ENCODE data around the gene C2orf92.

The C2orf92 gene

DNA sequence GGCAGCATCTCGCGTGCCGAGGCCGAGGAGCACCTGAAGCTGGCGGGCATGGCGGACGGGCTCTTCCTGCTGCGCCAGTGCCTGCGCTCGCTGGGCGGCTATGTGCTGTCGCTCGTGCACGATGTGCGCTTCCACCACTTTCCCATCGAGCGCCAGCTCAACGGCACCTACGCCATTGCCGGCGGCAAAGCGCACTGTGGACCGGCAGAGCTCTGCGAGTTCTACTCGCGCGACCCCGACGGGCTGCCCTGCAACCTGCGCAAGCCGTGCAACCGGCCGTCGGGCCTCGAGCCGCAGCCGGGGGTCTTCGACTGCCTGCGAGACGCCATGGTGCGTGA, 54.5 kb downstream of the C2orf92 start:
- Histone ChIP-seq H3K36me3 (ENCODE audit: control insufficient read depth, insufficient read depth, low read length) (no peaks in the 10 kb centered on the region), H3K27me3 (replicated peaks; ENCODE audit: control insufficient read depth, insufficient read depth, low read length) (no peaks in the 10 kb centered on the region), H3K4me3 (replicated peaks; ENCODE audit: low read depth, low read length) (no peak overlapping the region)
- TF ChIP-seq, protein P1, sequence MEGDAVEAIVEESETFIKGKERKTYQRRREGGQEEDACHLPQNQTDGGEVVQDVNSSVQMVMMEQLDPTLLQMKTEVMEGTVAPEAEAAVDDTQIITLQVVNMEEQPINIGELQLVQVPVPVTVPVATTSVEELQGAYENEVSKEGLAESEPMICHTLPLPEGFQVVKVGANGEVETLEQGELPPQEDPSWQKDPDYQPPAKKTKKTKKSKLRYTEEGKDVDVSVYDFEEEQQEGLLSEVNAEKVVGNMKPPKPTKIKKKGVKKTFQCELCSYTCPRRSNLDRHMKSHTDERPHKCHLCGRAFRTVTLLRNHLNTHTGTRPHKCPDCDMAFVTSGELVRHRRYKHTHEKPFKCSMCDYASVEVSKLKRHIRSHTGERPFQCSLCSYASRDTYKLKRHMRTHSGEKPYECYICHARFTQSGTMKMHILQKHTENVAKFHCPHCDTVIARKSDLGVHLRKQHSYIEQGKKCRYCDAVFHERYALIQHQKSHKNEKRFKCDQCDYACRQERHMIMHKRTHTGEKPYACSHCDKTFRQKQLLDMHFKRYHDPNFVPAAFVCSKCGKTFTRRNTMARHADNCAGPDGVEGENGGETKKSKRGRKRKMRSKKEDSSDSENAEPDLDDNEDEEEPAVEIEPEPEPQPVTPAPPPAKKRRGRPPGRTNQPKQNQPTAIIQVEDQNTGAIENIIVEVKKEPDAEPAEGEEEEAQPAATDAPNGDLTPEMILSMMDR (IDR thresholded peaks at IDR 0.05; ENCODE audit: insufficient read depth, low read length, poor library complexity, severe bottlenecking), result no peak
- no peak for DNase-seq (ENCODE audit: extremely low read depth, insufficient read length)

DNA sequence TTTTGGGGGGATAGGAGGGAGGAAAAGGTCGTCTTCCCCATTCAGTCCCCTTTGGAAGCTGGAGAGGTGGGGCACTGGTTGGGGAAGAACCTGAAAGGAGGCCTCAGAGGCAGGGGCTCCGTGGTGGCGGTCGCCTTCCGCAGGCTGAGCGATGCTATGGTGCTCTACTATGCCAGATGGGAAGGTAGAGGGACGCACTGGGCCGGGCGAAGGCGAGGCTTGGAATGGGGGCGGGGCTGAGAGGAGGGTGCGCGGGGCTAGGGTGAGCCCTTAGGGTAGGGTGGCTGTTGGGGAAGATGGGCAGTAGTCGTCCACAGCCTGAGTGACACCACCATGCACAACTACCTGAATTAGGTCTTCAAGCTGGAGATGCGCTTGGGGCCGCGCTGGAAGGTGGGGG, 55.0 kb downstream of the C2orf92 start:
- TF ChIP-seq, protein P1 (IDR thresholded peaks at IDR 0.05; ENCODE audit: insufficient read depth, low read length, poor library complexity, severe bottlenecking), result no peak
- no peak for DNase-seq (ENCODE audit: extremely low read depth, insufficient read length)
- Histone ChIP-seq H3K27me3 (replicated peaks; ENCODE audit: control insufficient read depth, insufficient read depth, low read length) (no peaks in the 10 kb centered on the region), H3K36me3 (ENCODE audit: control insufficient read depth, insufficient read depth, low read length) (no peaks in the 10 kb centered on the region), H3K4me3 (replicated peaks; ENCODE audit: low read depth, low read length) (no peak overlapping the region)

DNA sequence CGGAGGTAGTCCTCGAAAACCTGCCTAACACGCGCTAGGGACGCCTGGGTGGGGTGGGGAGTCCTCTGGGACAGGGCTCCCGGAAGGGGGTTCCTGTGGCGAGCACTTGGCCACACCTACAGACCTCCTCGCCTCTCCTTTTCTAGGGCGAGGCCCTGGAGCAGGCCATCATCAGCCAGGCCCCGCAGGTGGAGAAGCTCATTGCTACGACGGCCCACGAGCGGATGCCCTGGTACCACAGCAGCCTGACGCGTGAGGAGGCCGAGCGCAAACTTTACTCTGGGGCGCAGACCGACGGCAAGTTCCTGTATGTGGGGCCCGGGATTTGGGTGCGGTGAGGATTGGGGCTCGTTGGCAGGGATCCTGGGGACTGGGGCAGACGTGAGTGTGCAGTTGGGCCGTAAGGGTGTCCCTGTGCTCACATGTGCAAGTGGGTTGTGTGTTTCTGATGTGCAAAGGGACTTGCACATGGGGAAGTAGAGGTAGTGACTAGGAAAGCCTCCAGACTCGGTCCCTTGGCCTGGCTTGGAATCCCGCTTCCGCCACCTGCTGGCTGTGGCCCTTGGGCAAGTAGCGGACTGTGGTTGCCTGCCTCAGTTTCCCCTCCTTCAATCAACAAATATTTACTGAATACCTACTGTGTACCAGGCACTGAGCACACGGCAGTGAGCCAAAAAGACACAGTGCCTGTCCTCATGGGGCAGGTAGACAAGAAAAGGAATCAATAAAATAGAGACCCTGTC, 55.6 kb downstream of the C2orf92 start:
- no peak for DNase-seq (ENCODE audit: extremely low read depth, insufficient read length)
- Histone ChIP-seq H3K27me3 (replicated peaks; ENCODE audit: control insufficient read depth, insufficient read depth, low read length) (no peaks in the 10 kb centered on the region), H3K4me3 (replicated peaks; ENCODE audit: low read depth, low read length) (no peak overlapping the region), H3K36me3 (ENCODE audit: control insufficient read depth, insufficient read depth, low read length) (no peaks in the 10 kb centered on the region)
- TF ChIP-seq, protein P1 (IDR thresholded peaks at IDR 0.05; ENCODE audit: insufficient read depth, low read length, poor library complexity, severe bottlenecking), result no peak

DNA sequence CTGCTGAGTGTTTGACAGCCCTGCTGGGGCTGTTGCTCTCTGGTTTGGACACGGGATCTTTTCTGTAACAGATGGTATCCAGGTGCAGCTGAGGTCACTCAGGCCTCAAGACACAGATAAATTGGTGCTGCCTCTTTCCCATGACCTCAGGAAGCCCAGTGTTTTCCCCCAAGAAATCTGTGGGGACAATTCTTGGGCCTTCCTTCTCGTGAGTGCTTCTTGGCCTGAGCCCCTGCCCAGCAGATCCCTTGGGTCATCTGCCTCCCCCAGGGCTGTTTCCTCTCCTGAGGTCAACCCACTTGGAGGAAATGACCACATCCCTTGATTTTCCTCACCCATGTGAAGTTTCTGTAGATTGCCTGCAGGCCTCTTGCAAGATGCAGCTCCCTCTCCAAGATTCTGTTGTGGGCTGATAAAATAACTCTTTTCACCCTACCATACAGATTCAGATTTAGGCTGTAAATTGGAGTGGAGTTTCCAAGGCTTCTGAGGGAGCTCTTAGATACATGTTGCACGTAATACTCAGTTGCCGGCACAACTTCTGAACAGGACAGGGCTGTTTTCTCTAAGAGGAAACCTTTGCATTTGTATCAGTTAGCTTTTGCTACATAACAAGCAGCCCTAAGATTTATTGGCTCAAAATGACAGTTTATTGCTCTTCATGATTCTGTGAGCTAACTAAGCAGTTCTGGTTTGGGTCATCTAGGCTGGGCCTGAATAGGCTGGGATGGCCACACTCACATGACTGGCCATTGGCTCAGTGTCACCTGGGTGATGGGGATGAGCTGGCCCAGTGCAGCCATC, 57.0 kb downstream of the C2orf92 start:
- no peak for DNase-seq (ENCODE audit: extremely low read depth, insufficient read length)
- Histone ChIP-seq H3K36me3 (ENCODE audit: control insufficient read depth, insufficient read depth, low read length) (no peaks in the 10 kb centered on the region), H3K27me3 (replicated peaks; ENCODE audit: control insufficient read depth, insufficient read depth, low read length) (no peaks in the 10 kb centered on the region), H3K4me3 (replicated peaks; ENCODE audit: low read depth, low read length) (no peak overlapping the region)
- TF ChIP-seq, protein P1 (IDR thresholded peaks at IDR 0.05; ENCODE audit: insufficient read depth, low read length, poor library complexity, severe bottlenecking), result no peak

DNA sequence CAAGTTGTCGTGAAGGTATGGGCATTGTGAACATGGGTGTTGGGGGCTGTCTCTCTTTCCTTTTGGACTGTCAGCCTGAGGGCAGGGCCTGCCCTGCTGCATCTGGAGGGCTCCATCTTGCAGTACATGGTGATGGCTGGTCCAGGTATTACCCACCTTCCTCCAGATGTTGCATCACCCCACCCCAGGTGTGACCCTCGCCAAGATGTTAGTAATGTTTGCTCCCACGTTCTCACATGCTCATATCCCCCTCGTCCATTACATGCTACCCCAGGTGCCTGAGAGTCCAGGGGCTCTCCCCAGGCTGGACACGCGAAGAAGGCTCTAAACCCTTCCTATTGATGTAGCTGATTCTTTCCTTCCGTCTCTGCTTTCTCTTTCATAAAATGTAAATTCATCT, 57.8 kb downstream of the C2orf92 start:
- Histone ChIP-seq H3K27me3 (replicated peaks; ENCODE audit: control insufficient read depth, insufficient read depth, low read length) (no peaks in the 10 kb centered on the region), H3K36me3 (ENCODE audit: control insufficient read depth, insufficient read depth, low read length) (no peaks in the 10 kb centered on the region), H3K4me3 (replicated peaks; ENCODE audit: low read depth, low read length) (no peak overlapping the region)
- TF ChIP-seq, protein P1 (IDR thresholded peaks at IDR 0.05; ENCODE audit: insufficient read depth, low read length, poor library complexity, severe bottlenecking), result no peak
- no peak for DNase-seq (ENCODE audit: extremely low read depth, insufficient read length)
